ENCODE results near the gene RXFP1.

RXFP1 gene

GRCh38 chr4:158590306-158590705 is 68.6 kb downstream of the RXFP1 start:
- no peak for DNase-seq (ENCODE audit: low read depth, low spot score)
- H3K4me3 ChIP-seq: no peak overlapping the region

GRCh38 chr4:158590824-158591223 is 69.1 kb downstream of the RXFP1 start:
- no peak for TF ChIP-seq POLR2AphosphoS5 (IDR thresholded peaks at IDR 0.05; ENCODE audit: borderline replicate concordance, low read depth, low read length)
- TF ChIP-seq FOXP2 (optimal IDR thresholded peaks at IDR 0.05; ENCODE audit: control extremely low read depth, extremely low read length, insufficient read depth): no peak
- no peak for TF ChIP-seq EZH2 (IDR thresholded peaks at IDR 0.05)
- DNase-seq (ENCODE audit: low read depth, low spot score): no peak
- Histone ChIP-seq H3K9me3 (ENCODE audit: low read depth, low read length) (no peaks in the 10 kb centered on the region), H3K27ac (no peak overlapping the region), H3K9ac (ENCODE audit: insufficient read length) (no peak overlapping the region), H3K4me3 (no peak overlapping the region), H3K36me3 (ENCODE audit: insufficient read depth, low read length) (no peaks in the 10 kb centered on the region)

More at GRCh38 chr4:158590306-158590705, 68.6 kb downstream of the RXFP1 start:
- H3K36me3 ChIP-seq (ENCODE audit: insufficient read depth, low read length): no peaks in the 10 kb centered on the region
- H3K9ac ChIP-seq (ENCODE audit: insufficient read length): no peak overlapping the region
- no peaks in the 10 kb centered on the region for H3K9me3 ChIP-seq (ENCODE audit: low read depth, low read length)
- TF ChIP-seq POLR2AphosphoS5 (IDR thresholded peaks at IDR 0.05; ENCODE audit: borderline replicate concordance, low read depth, low read length) (no peak), FOXP2 (optimal IDR thresholded peaks at IDR 0.05; ENCODE audit: control extremely low read depth, extremely low read length, insufficient read depth) (no peak), EZH2 (IDR thresholded peaks at IDR 0.05) (no peak)
- H3K27ac ChIP-seq: no peak overlapping the region

GRCh38 chr4:158597879-158598596 is 76.4 kb downstream of the RXFP1 start:
- Histone ChIP-seq H3K9ac (ENCODE audit: insufficient read length) (no peak overlapping the region), H3K4me3 (no peak overlapping the region), H3K36me3 (ENCODE audit: insufficient read depth, low read length) (no peaks in the 10 kb centered on the region), H3K9me3 (ENCODE audit: low read depth, low read length) (no peaks in the 10 kb centered on the region), H3K27ac (no peak overlapping the region)
- no peak for DNase-seq (ENCODE audit: low read depth, low spot score)
- TF ChIP-seq EZH2 (IDR thresholded peaks at IDR 0.05) (no peak), FOXP2 (optimal IDR thresholded peaks at IDR 0.05; ENCODE audit: control extremely low read depth, extremely low read length, insufficient read depth) (no peak), POLR2AphosphoS5 (IDR thresholded peaks at IDR 0.05; ENCODE audit: borderline replicate concordance, low read depth, low read length) (no peak)

- Histone ChIP-seq H3K4me3 (no peak overlapping the region), H3K9ac (ENCODE audit: insufficient read length) (no peak overlapping the region), H3K36me3 (ENCODE audit: insufficient read depth, low read length) (no peaks in the 10 kb centered on the region), H3K27ac (no peak overlapping the region), H3K9me3 (ENCODE audit: low read depth, low read length) (no peaks in the 10 kb centered on the region)
- no peak for DNase-seq (ENCODE audit: low read depth, low spot score)
- TF ChIP-seq FOXP2 (optimal IDR thresholded peaks at IDR 0.05; ENCODE audit: control extremely low read depth, extremely low read length, insufficient read depth) (no peak), POLR2AphosphoS5 (IDR thresholded peaks at IDR 0.05; ENCODE audit: borderline replicate concordance, low read depth, low read length) (no peak), EZH2 (IDR thresholded peaks at IDR 0.05) (no peak)
These were observed 77.5 kb downstream of the RXFP1 start for GRCh38 chr4:158599150-158599549.

- Histone ChIP-seq H3K9ac (ENCODE audit: insufficient read length) (no peak overlapping the region), H3K9me3 (ENCODE audit: low read depth, low read length) (no peaks in the 10 kb centered on the region), H3K36me3 (ENCODE audit: insufficient read depth, low read length) (no peaks in the 10 kb centered on the region), H3K27ac (no peak overlapping the region), H3K4me3 (no peak overlapping the region)
- TF ChIP-seq FOXP2 (optimal IDR thresholded peaks at IDR 0.05; ENCODE audit: control extremely low read depth, extremely low read length, insufficient read depth) (no peak), POLR2AphosphoS5 (IDR thresholded peaks at IDR 0.05; ENCODE audit: borderline replicate concordance, low read depth, low read length) (no peak), EZH2 (IDR thresholded peaks at IDR 0.05) (no peak)
- no peak for DNase-seq (ENCODE audit: low read depth, low spot score)
These were observed 78.2 kb downstream of the RXFP1 start for GRCh38 chr4:158599765-158600498.

- Histone ChIP-seq H3K9me3 (ENCODE audit: low read depth, low read length) (no peaks in the 10 kb centered on the region), H3K4me3 (no peak overlapping the region), H3K27ac (no peak overlapping the region), H3K36me3 (ENCODE audit: insufficient read depth, low read length) (no peaks in the 10 kb centered on the region), H3K9ac (ENCODE audit: insufficient read length) (no peak overlapping the region)
- DNase-seq (ENCODE audit: low read depth, low spot score): no peak
- TF ChIP-seq POLR2AphosphoS5 (IDR thresholded peaks at IDR 0.05; ENCODE audit: borderline replicate concordance, low read depth, low read length): no peak
- TF ChIP-seq EZH2 (IDR thresholded peaks at IDR 0.05): no peak
- TF ChIP-seq FOXP2 (optimal IDR thresholded peaks at IDR 0.05; ENCODE audit: control extremely low read depth, extremely low read length, insufficient read depth): no peak
These were observed 82.7 kb downstream of the RXFP1 start for GRCh38 chr4:158604369-158604768.

- H3K9ac ChIP-seq (ENCODE audit: insufficient read length): no peak overlapping the region
- H3K27ac ChIP-seq: no peak overlapping the region
- no peak overlapping the region for H3K4me3 ChIP-seq
- TF ChIP-seq FOXP2 (optimal IDR thresholded peaks at IDR 0.05; ENCODE audit: control extremely low read depth, extremely low read length, insufficient read depth): no peak
- TF ChIP-seq POLR2AphosphoS5 (IDR thresholded peaks at IDR 0.05; ENCODE audit: borderline replicate concordance, low read depth, low read length): no peak
- no peak for TF ChIP-seq EZH2 (IDR thresholded peaks at IDR 0.05)
- H3K9me3 ChIP-seq (ENCODE audit: low read depth, low read length): no peaks in the 10 kb centered on the region
- H3K36me3 ChIP-seq (ENCODE audit: insufficient read depth, low read length): no peaks in the 10 kb centered on the region
- DNase-seq (ENCODE audit: low read depth, low spot score): no peak
These were observed 83.7 kb downstream of the RXFP1 start for GRCh38 chr4:158605393-158605792.

GRCh38 chr4:158606969-158607368 is 85.3 kb downstream of the RXFP1 start:
- DNase-seq (ENCODE audit: low read depth, low spot score): no peak
- Histone ChIP-seq H3K9me3 (ENCODE audit: low read depth, low read length) (no peaks in the 10 kb centered on the region), H3K27ac (no peak overlapping the region), H3K9ac (ENCODE audit: insufficient read length) (no peak overlapping the region), H3K4me3 (no peak overlapping the region), H3K36me3 (ENCODE audit: insufficient read depth, low read length) (no peaks in the 10 kb centered on the region)
- no peak for TF ChIP-seq EZH2 (IDR thresholded peaks at IDR 0.05)
- no peak for TF ChIP-seq FOXP2 (optimal IDR thresholded peaks at IDR 0.05; ENCODE audit: control extremely low read depth, extremely low read length, insufficient read depth)
- TF ChIP-seq POLR2AphosphoS5 (IDR thresholded peaks at IDR 0.05; ENCODE audit: borderline replicate concordance, low read depth, low read length): no peak
